Embryonic facial prominence (tissue), 1 donor: Measurements from ENCODE around the gene ZNF616.
A peak's percentile ranks its signal among the peaks of the same experiment; 100 is the strongest.

ENCODE experiments used
- DNase-seq: peaks from one replicate; pipeline ENCODE4 v3.0.0-alpha.2; 2016; ENCODE audit errors: extremely low spot score

Gene ZNF616

GRCh38 chr19:52139252-52140031, at the start of gene ZNF616:
ZNF616 (minus strand) TSS chr19:52139938; CDS start chr19:52130512, 9,426 bp downstream.
- DNase-seq: peak; percentile 91

DNA sequence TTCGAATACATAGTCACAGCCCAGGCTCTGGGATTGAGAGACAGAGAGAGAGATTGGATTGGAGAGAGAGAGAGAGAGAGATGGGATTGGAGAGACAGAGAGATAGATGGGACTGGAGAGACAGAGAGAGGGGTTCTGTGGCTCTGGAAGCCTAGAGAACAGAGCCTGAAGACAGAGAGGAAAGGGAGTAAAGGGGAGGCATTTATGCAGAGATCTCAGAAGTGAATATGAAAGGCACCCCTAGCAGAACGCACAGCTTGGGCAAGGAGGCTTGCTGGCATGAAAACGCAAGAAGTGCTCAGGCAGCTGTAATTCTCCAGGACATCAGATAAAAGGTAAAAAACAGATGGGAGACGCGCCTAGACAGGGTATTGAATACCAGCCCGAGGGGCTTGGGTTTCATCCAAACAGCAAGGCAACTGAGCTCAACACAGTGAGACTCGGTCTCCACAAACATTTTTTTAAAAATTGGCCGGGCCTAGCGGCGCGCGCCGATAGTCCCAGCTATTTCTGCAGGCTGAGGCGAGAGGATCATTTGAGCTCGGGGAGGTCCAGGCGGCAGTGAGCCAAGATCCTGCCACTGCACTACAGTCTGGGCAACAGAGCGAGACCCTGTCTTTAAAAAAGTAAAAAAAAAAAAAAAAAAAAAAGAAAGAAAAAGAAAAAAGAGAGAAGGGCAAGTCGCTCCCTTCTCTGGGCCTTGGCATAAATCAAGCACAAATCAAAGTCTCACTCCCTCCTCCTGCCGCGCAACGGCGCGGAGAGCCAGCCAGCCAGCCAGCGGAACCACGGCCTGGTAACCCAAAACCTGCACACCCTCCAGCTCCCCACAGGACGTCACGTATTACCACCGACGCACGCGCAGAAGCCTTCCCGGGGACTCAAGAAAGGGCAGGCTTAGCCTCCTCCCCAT, 49.3 kb upstream of the ZNF616 start:
- peak; percentile 100 for DNase-seq

DNA sequence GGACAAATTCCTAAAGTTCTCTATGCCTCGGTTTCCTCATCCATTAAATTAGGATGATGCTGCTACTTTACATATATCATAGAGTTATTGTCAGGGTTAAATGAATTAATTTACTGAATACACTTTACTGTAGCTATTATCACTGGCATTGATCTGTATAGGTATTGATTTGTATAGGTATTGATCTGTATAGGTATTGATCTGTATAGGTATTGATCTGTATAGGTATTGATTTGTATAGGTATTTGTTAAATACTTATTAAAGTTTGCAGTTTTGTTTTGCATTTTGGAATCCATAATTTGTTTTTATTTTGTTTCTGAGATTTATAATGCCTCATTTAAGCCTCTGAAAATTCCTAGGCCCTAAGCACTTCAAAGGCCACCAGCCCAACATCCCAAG, 47.7 kb upstream of the ZNF616 start:
- DNase-seq: no peak

DNA sequence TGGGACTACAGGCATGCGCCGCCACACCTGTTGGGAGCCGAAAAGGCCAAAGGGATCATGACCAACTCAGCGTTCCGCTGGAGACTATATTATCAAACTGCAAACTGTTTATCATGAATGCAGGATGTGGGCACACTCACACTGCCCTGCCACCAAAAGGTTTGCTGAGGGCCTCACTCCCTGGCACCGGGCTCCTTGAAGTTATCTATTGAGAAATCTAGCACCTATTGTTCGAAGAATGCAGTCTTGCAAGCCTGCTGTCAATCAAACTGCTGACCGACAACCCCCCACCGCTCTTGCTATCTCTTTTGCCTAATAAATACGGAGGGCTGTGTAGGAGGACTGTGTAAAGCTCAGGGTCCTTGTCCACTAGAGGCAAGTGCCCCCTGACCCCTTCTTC, 36.8 kb upstream of the ZNF616 start:
- no peak for DNase-seq

DNA sequence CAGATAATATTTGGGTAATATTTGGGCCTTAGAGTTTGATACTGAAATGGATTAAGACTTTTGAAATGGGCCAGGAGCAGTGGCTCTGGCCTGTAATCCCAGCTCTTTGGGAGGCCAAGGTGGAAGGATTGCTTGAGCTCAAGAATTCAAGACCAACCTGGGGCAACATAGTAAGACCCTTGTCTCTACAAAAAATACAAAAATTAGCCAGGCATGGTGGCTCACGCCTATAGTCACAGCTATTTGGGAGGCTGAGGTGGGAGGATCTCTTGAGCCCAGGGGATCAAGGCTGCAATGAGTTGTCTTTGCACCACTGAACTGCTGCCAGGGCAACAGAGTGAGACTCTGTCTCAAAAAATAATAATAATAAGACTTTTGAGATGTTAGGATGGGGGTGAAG, 32.6 kb upstream of the ZNF616 start:
- no peak for DNase-seq

DNA sequence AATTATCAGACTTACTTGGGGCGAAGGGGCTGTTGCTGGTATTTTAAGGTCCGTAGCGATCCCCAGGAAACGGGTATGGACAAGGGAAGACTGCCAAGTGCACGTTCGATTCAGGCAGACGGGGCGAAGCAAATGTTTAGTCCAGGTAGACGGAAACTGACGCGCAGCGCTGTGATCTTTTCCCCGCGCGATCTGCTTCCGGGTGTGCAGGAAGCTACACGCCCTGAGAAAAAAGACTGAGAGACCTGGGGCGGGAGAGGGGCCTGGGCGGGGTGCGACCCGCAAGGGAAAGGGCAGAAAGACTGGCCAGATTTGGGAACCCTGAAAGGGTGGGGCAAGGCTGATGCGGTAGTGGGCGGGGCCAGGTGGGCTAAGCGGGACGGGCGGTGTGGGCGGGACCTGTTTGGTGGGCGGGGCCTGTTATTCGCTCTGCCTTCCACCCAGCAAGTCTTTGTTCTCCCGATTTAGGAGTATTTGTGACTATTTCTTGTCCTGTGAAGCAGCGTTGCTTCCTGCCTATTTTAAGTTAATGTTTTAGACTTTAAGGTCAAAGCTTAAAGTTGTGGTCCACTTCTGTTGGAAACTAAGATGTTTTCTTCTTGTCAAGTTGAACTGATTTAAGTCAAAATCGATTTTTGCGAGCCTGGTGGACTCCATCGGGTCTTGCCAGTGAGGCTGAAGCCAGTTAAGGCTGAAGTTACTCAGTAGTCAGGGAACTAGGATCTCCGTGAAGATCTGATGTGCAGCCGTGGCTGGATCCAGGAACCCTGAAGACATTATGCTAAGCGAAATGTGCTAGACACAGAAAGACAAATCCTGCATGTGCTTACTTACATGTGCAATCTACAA, 31.8 kb upstream of the ZNF616 start, which contains the start of gene ZNF836:
TSS of gene ZNF836 (minus strand) at position 301 of the 849 bp plus-strand sequence. CDS start 3,549 bp downstream, outside the sequence.
- peak; percentile 66 for DNase-seq

DNA sequence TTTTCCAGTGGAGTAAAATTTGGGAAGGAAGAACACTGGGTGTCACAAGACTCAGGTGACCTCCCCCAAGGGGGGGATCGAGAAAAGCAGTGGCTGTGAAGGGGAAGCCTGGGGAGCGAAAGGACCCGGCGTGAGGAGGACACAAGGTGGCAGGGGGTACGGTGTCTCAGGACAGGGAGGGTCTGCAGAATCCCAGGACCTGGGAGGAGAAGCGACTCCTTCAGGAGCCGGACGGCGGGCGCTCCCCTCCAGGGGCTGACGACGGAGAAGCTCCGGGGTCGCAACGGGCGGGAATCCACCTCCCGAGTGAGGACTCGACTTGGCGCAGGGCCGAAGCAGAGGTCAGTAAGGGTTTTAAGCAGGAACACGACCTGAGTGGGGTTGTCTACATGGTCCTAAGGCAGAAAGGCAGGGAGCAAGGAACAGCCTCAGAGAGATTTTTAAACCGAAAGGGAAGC, 31.2 kb upstream of the ZNF616 start:
- no peak for DNase-seq

- DNase-seq: no peak
Measured at GRCh38 chr19:52170304-52170703, 30.6 kb upstream of the ZNF616 start.

GRCh38 chr19:52155596-52156359, 16.0 kb upstream of the ZNF616 start:
- no peak for DNase-seq

DNA sequence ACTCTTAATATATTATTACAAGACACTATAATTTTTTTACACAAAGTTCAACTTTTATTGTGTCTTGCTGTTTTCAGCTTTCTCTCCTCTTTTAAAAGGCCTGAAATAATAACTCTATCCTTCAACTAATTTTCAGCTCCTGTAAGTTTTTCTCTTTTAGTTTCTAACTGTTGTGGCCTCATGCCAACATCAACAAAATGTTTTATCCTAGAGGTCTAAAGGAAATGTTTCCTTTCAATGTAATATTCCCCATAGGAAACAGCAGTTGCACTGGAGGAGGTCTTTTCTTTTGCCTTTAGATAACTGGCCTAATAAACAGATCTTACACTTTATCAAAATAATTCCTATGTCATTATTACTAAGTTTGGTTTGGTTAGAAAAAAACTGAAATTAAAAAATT, 8.5 kb upstream of the ZNF616 start:
- DNase-seq: no peak

DNA sequence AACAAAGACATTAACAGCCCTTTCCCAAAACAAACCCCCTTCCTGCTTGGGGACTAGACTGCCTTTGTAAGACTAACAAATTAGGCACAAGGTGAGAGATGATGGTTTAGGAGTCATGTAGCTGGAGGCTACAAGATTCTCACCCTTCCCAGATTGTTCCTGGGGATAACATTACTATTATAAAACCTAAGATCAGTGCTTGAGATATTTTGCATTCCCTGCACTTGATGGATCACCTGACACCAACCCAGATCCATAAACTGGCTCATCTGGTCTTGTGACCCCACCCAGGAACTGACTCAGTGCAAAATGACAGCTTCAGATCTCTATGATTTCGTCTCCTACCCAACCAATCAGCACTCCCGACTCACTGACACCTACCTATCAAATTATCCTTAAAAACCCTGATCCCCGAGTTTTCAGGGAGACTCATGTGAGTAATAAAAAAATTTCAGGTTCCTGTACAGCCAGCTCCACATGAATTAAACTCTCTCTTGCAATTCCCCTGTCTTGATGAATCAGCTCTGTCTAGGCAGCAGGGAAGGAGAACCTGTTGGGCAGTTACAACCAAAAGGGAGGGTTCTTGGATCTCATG, 2.4 kb upstream of the ZNF616 start:
- no peak for DNase-seq

DNA sequence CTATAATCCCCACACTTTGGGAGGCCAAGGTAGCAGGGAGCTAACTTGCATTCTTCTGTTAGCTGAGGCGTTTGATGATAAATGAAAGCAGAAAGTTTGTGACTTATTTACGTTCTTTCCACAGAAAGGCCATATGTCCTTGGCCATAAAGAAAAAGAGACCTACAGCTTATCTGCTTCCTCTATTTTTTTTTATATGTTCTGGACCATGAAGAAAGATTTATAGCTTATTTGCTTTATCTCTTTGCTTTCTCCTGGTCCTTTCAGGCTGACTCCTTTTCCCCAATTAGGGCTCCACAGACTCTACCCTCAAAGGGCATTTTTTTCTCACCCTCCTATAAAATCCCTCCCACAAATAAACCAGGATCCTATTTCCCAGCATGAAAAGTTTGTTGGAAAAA, 1.5 kb upstream of the ZNF616 start:
- no peak for DNase-seq

DNA sequence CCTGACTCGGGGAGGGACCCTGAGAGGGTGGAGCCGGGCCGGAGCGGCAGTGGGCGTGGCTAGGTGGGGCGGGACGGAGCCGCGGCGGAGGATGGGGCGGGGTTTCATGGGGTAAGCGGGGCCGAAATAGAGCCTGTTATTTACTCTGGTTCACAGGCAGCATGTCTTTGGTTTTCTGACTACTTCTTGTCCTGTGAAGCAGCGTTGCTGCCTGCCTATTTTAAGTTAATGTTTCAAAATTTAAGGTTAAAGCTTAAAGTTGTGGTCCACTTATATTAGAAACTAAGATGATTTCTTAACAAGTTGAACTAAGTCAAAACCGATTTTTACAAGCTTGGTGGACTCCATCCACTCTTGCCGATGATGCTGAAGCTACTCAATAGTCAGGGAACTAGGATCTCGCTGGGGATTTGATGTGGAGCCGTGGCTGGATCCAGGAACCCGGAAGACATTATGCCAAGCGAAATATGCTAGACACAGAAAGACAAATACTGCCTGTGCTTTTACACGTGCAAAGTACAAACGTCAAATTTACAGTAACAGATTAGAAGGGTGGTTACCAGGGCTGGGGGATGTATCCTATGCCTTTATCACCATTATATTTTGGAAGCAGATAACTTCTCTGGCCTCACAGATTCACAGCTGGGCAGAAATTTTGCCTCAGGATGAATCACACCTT, 433 bp upstream of the ZNF616 start:
- DNase-seq: no peak

DNA sequence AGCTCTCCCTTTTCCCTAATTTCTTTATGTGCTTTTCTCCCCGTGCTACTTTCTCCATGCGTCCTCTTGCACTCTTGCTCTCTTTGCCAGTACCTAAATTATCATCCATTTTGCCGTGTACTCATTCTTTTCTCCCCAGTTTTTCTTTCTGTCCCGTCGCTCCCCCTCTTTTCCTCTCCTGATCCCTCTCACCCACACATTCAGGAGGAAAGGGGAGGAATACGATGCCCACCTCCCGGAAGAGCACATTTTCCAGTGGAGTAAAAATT, 821 bp downstream of the ZNF616 start:
- no peak for DNase-seq

- peak; percentile 50 for DNase-seq
Measured at GRCh38 chr19:52138278-52138982, 1.3 kb downstream of the ZNF616 start.

DNA sequence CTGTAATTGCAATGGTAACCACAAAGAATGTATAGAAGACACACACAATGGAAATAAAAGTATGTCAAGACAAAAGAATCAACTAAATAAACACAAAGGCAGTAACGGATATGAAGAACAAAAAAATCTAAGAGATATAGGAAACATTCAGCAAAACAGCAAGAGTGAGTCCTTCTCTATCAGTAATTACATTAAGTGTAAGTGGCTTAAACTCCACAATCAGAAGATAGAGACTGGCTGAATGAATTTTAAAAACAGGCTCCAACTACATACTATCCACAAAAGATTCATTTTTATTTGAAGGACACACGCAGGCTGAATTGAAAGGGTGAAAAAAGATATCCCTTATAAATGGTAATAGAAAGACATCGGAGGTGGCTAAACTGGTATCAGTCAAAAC, 19.5 kb downstream of the ZNF616 start:
- DNase-seq: no peak

- no peak for DNase-seq
Measured at GRCh38 chr19:52115526-52116053, 24.1 kb downstream of the ZNF616 start.

- no peak for DNase-seq
Measured at GRCh38 chr19:52114691-52115090, 25.0 kb downstream of the ZNF616 start.

- no peak for DNase-seq
Measured at GRCh38 chr19:52112624-52113023, 27.1 kb downstream of the ZNF616 start.
